AG08396 (cell line): ENCODE data around the gene CYP2W1.
"Not testable (repeated sequence)": the region's sequence is repeated elsewhere in the genome, so short reads cannot be mapped to it uniquely, and the experiment has no call there.

Experiments used
- DNase-seq: peaks from one replicate; pipeline ENCODE4 v3.0.0; 2012; ENCODE audit warnings: low spot score, mixed read lengths

CYP2W1 gene

GRCh38 chr7:997404-998395 lies 14.7 kb downstream of the CYP2W1 start:
- no peak for DNase-seq

DNA sequence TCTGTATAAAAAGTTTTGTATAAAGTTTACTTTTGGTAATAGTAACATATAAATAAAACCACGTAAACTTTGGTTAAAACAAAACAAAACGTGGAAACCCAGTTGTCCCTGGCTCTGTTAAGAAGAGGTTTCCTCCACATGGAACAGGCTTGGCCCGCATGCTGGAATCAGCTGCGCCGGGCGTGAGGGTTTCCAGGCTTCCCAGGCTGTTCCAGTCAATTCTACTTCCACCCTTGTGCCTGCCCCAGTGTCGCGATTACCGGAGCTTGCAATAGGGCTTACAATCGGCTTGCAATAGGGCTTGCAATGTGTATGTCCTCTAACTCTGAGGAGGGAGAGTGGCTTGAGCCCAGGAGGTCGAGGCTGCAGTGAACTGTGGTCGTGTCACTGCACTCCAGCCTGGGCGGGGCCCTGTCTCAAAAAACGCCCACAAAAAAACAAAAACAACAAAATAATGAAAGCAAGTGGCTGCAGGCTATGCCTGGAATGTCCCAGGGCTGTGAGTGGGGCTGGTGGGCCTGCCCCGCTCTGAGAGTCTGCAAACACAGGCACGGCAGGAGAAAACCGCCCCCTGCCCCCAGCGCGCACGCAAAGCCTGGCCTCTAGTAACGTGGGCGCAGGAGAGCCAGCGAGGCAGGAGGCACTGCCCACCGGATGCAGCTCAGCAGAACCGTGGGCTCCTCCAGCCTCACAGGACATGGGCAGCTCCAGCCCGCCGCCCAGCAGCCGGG lies 16.3 kb downstream of the CYP2W1 start:
- DNase-seq: no peak

DNA sequence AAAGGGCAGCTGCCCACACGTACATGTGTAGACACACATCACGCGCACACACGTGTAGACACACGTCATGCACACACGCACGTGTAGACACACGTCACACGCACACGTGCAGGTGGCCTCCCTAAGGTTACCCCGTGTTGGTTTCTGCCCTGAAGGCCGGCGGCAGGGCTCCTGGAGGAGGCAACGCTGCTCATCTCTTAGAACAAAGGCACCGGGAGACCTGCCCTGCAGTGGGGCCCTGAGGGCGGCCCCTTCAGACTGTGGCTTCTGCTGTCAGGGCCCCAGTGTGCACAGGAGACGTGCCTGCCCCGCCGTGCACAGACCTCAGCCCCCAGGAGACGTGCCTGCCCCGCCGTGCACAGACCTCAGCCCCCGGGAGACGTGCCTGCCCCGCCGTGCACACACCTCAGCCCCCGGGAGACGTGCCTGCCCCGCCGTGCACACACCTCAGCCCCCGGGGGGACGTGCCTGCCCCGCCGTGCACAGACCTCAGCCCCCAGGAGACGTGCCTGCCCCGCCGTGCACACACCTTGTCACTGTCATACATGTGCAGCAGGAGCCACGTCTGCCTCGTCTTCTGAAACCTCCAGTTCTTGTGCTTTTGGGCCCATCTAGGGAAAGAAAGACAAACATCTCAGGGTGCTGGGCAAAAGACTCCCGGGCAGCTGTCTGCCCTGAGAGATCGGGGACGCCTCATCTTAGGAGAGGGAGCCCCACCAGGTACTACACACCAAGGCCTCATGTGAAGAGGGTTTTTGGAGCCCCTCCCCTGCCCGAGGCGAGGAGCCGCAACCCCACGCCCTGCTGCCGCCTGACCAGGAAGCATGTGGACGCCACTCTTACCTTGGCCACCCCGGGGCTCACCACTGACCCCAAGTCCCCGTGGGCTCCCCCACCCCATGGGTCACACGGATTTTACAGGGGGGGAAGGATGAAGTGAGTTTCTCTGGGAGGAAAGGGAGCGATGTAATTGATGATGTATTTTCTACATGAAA lies 17.3 kb downstream of the CYP2W1 start:
- no peak for DNase-seq

- not testable (repeated sequence) for DNase-seq
These were observed 18.2 kb downstream of the CYP2W1 start for GRCh38 chr7:1001069-1001770.

GRCh38 chr7:1002026-1002425 lies 19.0 kb downstream of the CYP2W1 start:
- not testable (repeated sequence) for DNase-seq

- not testable (repeated sequence) for DNase-seq
These were observed 19.5 kb downstream of the CYP2W1 start for GRCh38 chr7:1002445-1002844.

DNA sequence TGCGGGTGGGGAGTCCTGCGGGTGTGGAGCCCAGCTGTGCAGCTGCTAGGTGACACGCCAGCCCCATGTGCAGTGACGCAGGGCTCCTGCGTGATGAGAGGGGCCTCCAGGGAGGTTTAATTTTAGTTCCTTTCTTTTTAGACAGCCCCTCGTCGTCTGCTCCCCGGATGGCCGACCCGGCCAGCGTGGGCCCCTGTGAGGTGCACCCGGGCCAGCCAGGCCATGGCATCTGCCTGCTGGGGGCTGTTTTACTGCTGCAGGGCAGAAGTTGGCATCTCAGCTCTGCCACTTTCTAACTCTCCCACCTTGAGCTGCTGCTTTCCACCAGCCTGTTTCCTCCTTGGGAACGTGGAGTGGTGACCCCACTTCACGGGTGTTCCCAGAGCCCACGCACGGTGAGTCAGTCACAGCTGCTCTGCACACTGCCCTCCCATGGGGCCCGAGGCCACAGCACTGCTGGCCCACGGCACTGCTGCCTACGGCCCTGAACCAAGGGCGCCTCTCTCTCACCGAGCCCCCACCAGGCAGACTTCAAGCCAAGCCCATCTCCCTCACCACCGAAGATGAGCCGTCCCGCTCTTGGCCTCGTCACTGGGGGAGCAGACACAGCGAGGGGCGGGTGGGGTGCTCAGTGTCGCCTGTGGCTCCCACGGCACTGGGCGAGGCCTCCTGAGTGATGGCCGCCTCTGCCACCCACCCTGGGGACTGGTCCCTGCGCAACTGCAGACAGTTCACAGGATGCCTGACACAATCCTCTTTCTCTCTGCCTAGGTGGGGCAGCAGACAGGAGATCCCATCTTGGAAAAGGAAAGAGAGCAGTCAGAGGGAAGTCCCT lies 21.3 kb downstream of the CYP2W1 start:
- no peak for DNase-seq

- no peak for DNase-seq
These were observed 22.3 kb downstream of the CYP2W1 start for GRCh38 chr7:1005303-1005702.

DNA sequence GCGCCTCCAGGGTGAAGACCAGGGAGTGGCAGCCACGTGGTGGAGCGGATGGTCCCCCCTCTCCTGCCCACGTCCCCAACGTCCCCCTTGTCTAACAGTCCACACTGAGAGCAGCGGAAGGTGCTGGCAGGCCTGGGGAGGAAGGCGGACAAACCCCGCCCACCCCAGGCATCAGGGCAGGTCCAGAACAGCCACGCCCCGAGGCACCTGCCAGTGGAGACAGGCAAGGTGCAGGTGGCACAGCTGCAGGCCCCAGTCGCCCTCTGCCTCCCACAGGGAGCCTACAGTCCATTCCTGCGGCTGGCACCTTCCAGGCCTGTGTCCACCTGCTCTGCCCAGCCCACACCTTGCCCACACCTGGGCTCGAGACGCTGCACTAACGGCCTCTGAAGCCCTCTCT lies 24.9 kb downstream of the CYP2W1 start:
- no peak for DNase-seq

DNA sequence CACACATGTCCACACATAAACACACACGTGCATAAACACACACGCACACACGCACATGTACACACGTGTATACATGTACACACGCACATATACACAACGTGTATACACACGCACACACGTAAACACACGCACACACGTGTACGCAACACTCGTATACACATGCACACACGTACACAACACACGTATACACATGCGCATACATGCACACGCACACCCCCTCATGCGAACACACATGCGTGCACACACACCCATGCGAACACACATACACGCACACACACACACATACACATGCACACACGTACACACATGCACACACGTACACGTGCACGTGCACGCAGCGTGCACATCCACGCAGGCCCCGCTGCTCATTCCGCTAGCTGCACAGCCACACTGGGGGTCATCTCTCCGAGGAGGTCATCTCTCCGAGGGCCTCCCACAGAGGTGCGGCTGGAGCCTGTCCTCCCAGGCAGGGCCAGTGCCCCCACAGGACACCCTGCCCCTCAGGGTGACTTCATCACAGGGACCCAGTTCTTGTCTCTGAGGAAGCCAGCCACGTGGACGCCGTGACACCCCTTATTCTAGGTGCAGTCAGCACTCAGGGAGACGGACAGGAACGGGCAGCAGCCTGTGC lies 25.9 kb downstream of the CYP2W1 start:
- no peak for DNase-seq

GRCh38 chr7:1009747-1010146 lies 26.8 kb downstream of the CYP2W1 start:
- DNase-seq: no peak

DNA sequence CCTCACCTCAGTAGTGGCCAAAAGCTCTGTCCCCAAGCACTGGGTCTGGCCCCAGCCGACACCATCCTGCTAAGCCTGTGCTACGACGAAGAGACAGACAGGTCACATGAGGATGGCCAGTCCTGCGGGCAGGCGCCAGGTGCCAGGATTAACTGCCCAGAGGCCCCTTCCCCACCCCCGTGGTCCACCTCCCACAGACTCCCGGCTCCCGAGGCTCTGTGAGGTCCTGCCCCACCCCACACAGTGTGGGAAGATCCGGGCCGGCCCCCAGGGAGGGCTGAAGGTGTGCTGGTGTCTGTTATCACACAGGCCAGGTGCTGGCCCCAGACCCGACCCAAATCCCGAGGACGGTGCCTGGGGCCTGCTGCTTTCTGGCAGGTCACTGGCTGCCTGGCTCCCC lies 27.2 kb downstream of the CYP2W1 start:
- DNase-seq: no peak

DNA sequence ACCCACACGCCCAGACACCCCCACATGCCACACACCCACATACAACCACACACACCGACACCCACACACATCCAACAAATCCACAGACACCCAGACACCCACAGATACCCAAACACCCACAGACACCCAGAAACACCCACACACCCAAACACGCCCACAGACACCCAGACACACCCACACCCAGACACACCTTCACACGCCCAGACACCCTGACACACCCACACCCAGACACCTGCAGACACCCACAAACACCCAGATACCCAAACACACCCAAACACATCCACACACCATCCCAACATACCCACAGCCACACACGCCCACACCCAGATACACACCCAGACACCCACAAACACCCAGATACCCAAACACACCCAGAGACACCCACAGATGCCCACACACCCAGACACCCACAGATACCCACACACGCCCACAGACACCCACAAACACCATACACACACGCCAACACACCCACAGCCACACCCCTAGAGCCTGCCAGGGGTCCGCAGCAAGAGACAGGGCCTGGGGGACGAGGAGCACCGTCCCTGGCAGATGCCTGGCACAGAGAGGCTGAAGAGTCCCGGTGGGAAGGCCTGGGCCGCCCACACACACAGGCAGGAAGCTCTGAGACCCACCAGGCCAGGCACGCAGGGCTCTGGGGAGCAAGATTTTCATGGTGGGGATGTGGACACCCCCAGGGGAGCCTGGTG lies 28.5 kb downstream of the CYP2W1 start:
- no peak for DNase-seq

GRCh38 chr7:1012004-1012715 lies 29.2 kb downstream of the CYP2W1 start:
- no peak for DNase-seq

- no peak for DNase-seq
These were observed 29.7 kb downstream of the CYP2W1 start for GRCh38 chr7:1012716-1013095.

DNA sequence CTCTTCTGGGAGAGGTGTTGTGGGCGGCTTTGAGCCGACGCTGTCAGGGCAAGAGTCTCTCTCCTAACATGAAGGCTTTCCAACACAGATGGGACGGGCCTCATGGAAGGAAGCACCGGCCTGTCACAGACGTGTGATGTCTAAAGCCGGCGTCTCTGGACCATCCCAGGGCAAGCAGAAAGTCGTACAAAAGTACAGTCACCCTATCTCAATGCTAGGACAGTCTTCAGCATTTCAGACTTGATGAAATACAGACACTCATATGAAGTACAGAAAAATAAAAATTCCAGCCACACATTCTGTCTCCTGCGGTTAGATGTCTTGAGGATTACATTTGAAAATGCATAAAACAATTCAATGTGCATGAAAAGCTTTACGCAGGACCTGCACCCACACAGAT lies 30.6 kb downstream of the CYP2W1 start:
- DNase-seq: no peak

GRCh38 chr7:1014681-1015080 lies 31.7 kb downstream of the CYP2W1 start:
- DNase-seq: no peak
